ENCODE measurements around the gene NAT8L. TPM values are rescaled to one million over a fixed set of nuclear protein-coding genes. Genes with fewer than 3 reads are reported as not detected.

Gene NAT8L
- total RNA-seq, 2 donors from 2014 or later: 0.11 to 0.17 TPM

- Histone ChIP-seq H3K9ac (ENCODE audit: low read depth in 2 of 2, low read length in 2 of 2) (no peak overlapping the region), H3K36me3 (no peaks in the 10 kb centered on the region), H3K27ac (no peak overlapping the region), H3K4me3 (no peak overlapping the region), H3K27me3 (no peaks in the 10 kb centered on the region), H3K9me3 (no peaks in the 10 kb centered on the region), H3K4me1 (no peaks in the 10 kb centered on the region)
- TF ChIP-seq CTCF (IDR thresholded peaks at IDR 0.05): no peak
- intact Hi-C loops (cut with DNase I): no loop called here
- DNase-seq: no peak
These were observed 14.8 kb downstream of the NAT8L start for GRCh38 chr4:2073808-2074481.

- H3K4me3 ChIP-seq: no peak overlapping the region
- TF ChIP-seq CTCF (IDR thresholded peaks at IDR 0.05): no peak
- H3K36me3 ChIP-seq: no peaks in the 10 kb centered on the region
- no peak overlapping the region for H3K9ac ChIP-seq (ENCODE audit: low read depth in 2 of 2, low read length in 2 of 2)
- no peak for DNase-seq
- no peaks in the 10 kb centered on the region for H3K4me1 ChIP-seq
- intact Hi-C loops (cut with DNase I): no loop called here
- H3K9me3 ChIP-seq: no peaks in the 10 kb centered on the region
- no peak overlapping the region for H3K27ac ChIP-seq
- H3K27me3 ChIP-seq: no peaks in the 10 kb centered on the region
These were observed 15.5 kb downstream of the NAT8L start for GRCh38 chr4:2074588-2074987.

- Histone ChIP-seq H3K27ac (no peak overlapping the region), H3K4me1 (no peaks in the 10 kb centered on the region), H3K9me3 (no peaks in the 10 kb centered on the region), H3K9ac (ENCODE audit: low read depth in 2 of 2, low read length in 2 of 2) (no peak overlapping the region), H3K4me3 (no peak overlapping the region), H3K27me3 (no peaks in the 10 kb centered on the region), H3K36me3 (no peaks in the 10 kb centered on the region)
- intact Hi-C loops (cut with DNase I): no loop called here
- TF ChIP-seq CTCF (IDR thresholded peaks at IDR 0.05): no peak
- DNase-seq: no peak
These were observed 16.3 kb downstream of the NAT8L start for GRCh38 chr4:2075171-2075986.

GRCh38 chr4:2075987-2076907 is 17.1 kb downstream of the NAT8L start:
- Histone ChIP-seq H3K36me3 (no peaks in the 10 kb centered on the region), H3K4me1 (no peaks in the 10 kb centered on the region), H3K27me3 (no peaks in the 10 kb centered on the region), H3K9me3 (no peaks in the 10 kb centered on the region), H3K9ac (ENCODE audit: low read depth in 2 of 2, low read length in 2 of 2) (no peak overlapping the region), H3K4me3 (no peak overlapping the region), H3K27ac (no peak overlapping the region)
- intact Hi-C loops (cut with DNase I): no loop called here
- no peak for TF ChIP-seq CTCF (IDR thresholded peaks at IDR 0.05)
- no peak for DNase-seq

GRCh38 chr4:2076908-2077536 is 17.9 kb downstream of the NAT8L start:
- DNase-seq: no peak
- Histone ChIP-seq H3K4me3 (no peak overlapping the region), H3K27me3 (no peaks in the 10 kb centered on the region), H3K4me1 (no peaks in the 10 kb centered on the region), H3K36me3 (no peaks in the 10 kb centered on the region), H3K9ac (ENCODE audit: low read depth in 2 of 2, low read length in 2 of 2) (no peak overlapping the region), H3K9me3 (no peaks in the 10 kb centered on the region), H3K27ac (no peak overlapping the region)
- no peak for TF ChIP-seq CTCF (IDR thresholded peaks at IDR 0.05)
- intact Hi-C loops (cut with DNase I): no loop called here
